Esophagus (tissue), 2 donors: ENCODE measurements around the gene CDAN1. TPM values are rescaled to one million over a fixed set of nuclear protein-coding genes. Genes with fewer than 3 reads are reported as not detected.
A peak's percentile ranks its signal among the peaks of the same experiment; 100 is the strongest.
"Not testable (repeated sequence)": the region's sequence is repeated elsewhere in the genome, so short reads cannot be mapped to it uniquely, and the experiment has no call there.

ENCODE experiments used
- H3K27ac ChIP-seq, 2 donors: one replicate each; pipeline ENCODE4 v1.5.1; 2013; ENCODE audit warnings: low read depth in 2 of 2, mild to moderate bottlenecking in 2 of 2, inconsistent platforms in 1 of 2, low read length in 1 of 2, moderate library complexity in 1 of 2
- H3K27me3 ChIP-seq, 2 donors: one replicate each; pipeline ENCODE4 v1.6.1; 2013; ENCODE audit warnings: low read length in 2 of 2, control low read depth in 1 of 2, mild to moderate bottlenecking in 1 of 2; ENCODE audit not compliant: insufficient read depth in 2 of 2, control insufficient read depth in 1 of 2
- H3K36me3 ChIP-seq, 2 donors: one replicate each; pipeline ENCODE4 v1.6.1; 2013; ENCODE audit warnings: low read length in 1 of 2; ENCODE audit not compliant: control insufficient read depth in 2 of 2, insufficient read depth in 2 of 2
- H3K4me1 ChIP-seq, 2 donors: one replicate each; pipeline ENCODE4 v1.6.1; 2013; ENCODE audit warnings: low read length in 1 of 2; ENCODE audit not compliant: control insufficient read depth in 2 of 2, insufficient read depth in 2 of 2
- H3K4me3 ChIP-seq, 2 donors: one replicate each; pipeline ENCODE4 v1.5.1; 2013; ENCODE audit warnings: low read length in 2 of 2, mild to moderate bottlenecking in 2 of 2, low read depth in 1 of 2, moderate library complexity in 1 of 2
- H3K9me3 ChIP-seq, 2 donors: one replicate each; pipeline ENCODE4 v1.6.1; 2013; ENCODE audit warnings: mild to moderate bottlenecking in 2 of 2, low read depth in 1 of 2, low read length in 1 of 2, moderate library complexity in 1 of 2; ENCODE audit not compliant: control insufficient read depth in 2 of 2, insufficient read depth in 1 of 2
- WGBS, 2 donors: extraction: QIAGEN DNeasy Blood & Tissue Kit; methylation state at CpG; one replicate each; pipeline ENCODE4 v1.1.7; 2013; 5-methylcytosine and 5-hydroxymethylcytosine counted together
- polyA plus RNA-seq, 2 donors: library from polyadenylated mRNA; stranded (reverse); fragments of 200-250 nt; gene quantifications; one replicate each; pipeline ENCODE4 v1.2.3, GENCODE V29; 2013
- donor health status: healthy with polysubstance abuse.
- donor health status: Bipolar disorder and iron deficiency.

The CDAN1 gene, protein sequence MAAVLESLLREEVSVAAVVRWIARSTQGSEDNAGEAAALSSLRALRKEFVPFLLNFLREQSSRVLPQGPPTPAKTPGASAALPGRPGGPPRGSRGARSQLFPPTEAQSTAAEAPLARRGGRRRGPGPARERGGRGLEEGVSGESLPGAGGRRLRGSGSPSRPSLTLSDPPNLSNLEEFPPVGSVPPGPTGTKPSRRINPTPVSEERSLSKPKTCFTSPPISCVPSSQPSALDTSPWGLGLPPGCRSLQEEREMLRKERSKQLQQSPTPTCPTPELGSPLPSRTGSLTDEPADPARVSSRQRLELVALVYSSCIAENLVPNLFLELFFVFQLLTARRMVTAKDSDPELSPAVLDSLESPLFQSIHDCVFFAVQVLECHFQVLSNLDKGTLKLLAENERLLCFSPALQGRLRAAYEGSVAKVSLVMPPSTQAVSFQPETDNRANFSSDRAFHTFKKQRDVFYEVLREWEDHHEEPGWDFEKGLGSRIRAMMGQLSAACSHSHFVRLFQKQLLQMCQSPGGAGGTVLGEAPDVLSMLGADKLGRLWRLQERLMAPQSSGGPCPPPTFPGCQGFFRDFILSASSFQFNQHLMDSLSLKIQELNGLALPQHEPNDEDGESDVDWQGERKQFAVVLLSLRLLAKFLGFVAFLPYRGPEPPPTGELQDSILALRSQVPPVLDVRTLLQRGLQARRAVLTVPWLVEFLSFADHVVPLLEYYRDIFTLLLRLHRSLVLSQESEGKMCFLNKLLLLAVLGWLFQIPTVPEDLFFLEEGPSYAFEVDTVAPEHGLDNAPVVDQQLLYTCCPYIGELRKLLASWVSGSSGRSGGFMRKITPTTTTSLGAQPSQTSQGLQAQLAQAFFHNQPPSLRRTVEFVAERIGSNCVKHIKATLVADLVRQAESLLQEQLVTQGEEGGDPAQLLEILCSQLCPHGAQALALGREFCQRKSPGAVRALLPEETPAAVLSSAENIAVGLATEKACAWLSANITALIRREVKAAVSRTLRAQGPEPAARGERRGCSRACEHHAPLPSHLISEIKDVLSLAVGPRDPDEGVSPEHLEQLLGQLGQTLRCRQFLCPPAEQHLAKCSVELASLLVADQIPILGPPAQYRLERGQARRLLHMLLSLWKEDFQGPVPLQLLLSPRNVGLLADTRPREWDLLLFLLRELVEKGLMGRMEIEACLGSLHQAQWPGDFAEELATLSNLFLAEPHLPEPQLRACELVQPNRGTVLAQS
- polyA plus RNA-seq = 10 to 100 TPM in 1 of 2 donors, 1 to 10 TPM in 1; 5.0 to 10.8 TPM

DNA sequence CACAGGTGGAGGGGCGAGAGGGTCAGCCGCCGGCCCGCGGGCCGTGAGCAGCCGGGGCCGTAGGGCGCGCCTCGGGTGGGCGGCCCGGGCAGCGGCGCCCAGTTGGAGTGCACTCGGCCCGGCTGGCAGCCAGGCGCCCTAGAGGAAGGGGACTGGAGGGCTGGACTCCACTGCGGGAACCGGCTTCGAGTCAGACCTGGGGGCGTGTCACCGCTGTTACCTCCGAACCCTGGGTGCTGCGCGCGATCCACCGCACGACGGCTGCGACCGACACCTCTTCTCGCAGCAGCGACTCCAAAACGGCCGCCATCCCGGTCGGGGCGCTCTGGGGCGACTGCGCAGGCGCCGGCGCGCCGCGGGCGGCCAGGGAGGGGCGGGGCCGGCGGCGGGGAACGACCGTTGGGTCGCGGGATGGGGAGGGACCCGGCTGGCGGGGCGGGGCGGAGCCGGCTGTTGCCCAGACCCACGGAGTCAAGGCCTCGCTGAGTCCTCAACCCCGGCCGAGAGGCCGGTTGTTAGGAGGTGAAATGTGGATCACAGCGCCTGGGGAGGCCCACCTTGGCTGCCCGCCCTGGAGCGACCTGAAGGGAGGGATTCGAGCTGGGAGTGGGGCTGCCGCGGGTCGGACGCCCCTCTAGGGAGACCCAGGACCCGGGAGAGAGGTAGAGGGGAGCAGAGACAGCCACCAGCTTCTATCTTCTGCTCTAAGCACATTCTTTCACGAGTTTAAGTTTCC lies at the start of gene CDAN1:
TSS of gene CDAN1 (minus strand) at position 336 of the 736 bp plus-strand sequence. CDS start at position 310, 26 bp downstream.
- Histone ChIP-seq H3K36me3 (peaks cover 3 to 15% of the 10 kb centered on the region in 2 donors), H3K27me3 (no peaks in the 10 kb centered on the region), H3K4me3 (peak within 1 kb of the TSS; percentile 82), H3K27ac (peak within 1 kb of the TSS; percentile 81 to 95), H3K9me3 (no peaks in the 10 kb centered on the region), H3K4me1 (peaks cover 0 to 5% of the 10 kb centered on the region in 2 donors)
- 0% methylated on average over 62 to 76 of the region's 76 CpGs for WGBS, 2 donors

DNA sequence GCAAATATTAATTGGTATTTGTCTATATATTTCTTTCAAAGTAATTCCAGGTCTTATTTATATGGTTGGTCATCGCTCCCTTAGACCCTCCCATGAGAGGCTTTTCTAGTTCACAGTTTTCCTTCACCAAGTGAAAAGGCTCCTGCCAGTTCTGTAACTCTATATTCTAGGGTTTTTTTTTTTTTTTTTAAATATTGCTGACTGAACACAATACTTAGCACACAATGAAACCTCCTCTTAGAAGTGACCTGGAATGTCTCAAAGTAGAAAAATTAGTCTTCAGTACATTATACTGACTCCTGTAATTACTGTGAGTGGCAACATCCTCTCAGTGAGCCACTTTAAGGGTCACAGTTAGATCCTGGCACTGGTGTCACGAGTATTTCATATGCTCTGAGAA lies 48.6 kb upstream of the CDAN1 start:
- H3K36me3 ChIP-seq = no peaks in the 10 kb centered on the region
- no peaks in the 10 kb centered on the region for H3K27me3 ChIP-seq
- WGBS, 2 donors = 93 to 94% methylated on average over 2 of the region's 2 CpGs
- H3K4me3 ChIP-seq = no peak overlapping the region
- H3K9me3 ChIP-seq = no peaks in the 10 kb centered on the region
- H3K4me1 ChIP-seq = no peaks in the 10 kb centered on the region
- H3K27ac ChIP-seq = no peak overlapping the region

DNA sequence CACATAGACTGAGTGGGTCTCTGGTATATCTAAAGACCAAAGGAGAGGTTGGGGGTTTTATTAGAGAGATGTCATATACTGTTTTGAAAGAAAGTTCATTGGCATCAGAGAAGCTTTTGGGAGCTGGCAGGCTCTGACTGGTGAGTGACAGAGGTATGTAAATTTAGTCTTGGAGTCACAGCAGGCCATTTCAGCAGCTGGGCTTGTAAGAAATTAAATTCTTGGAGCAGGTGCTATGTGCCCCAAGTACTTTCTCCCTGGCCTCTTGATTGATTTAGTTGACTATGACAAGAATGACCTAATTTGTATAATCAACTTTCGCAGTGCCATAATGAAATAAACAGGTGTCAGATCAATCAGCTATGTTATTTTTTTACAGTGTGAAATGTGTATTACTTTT lies 47.8 kb upstream of the CDAN1 start:
- Histone ChIP-seq H3K9me3 (no peaks in the 10 kb centered on the region), H3K36me3 (no peaks in the 10 kb centered on the region), H3K4me3 (no peak overlapping the region), H3K27ac (no peak overlapping the region), H3K4me1 (no peaks in the 10 kb centered on the region), H3K27me3 (no peaks in the 10 kb centered on the region)
- 88 to 95% methylated on average over 1 of the region's 1 CpG for WGBS, 2 donors

- 95 to 96% methylated on average over 4 of the region's 4 CpGs for WGBS, 2 donors
- no peak overlapping the region for H3K27ac ChIP-seq
- no peaks in the 10 kb centered on the region for H3K9me3 ChIP-seq
- no peak overlapping the region for H3K4me3 ChIP-seq
- H3K4me1 ChIP-seq = no peaks in the 10 kb centered on the region
- no peaks in the 10 kb centered on the region for H3K36me3 ChIP-seq
- no peaks in the 10 kb centered on the region for H3K27me3 ChIP-seq
These were observed 45.8 kb upstream of the CDAN1 start for GRCh38 chr15:42782716-42783115.

- 86 to 90% methylated on average over 2 of the region's 2 CpGs for WGBS, 2 donors
- H3K9me3 ChIP-seq = no peaks in the 10 kb centered on the region
- H3K4me3 ChIP-seq = no peak overlapping the region
- no peaks in the 10 kb centered on the region for H3K4me1 ChIP-seq
- H3K27me3 ChIP-seq = no peaks in the 10 kb centered on the region
- H3K27ac ChIP-seq = no peak overlapping the region
- peaks cover 2 to 8% of the 10 kb centered on the region in 2 donors for H3K36me3 ChIP-seq
These were observed 38.5 kb upstream of the CDAN1 start for GRCh38 chr15:42775416-42775815.

DNA sequence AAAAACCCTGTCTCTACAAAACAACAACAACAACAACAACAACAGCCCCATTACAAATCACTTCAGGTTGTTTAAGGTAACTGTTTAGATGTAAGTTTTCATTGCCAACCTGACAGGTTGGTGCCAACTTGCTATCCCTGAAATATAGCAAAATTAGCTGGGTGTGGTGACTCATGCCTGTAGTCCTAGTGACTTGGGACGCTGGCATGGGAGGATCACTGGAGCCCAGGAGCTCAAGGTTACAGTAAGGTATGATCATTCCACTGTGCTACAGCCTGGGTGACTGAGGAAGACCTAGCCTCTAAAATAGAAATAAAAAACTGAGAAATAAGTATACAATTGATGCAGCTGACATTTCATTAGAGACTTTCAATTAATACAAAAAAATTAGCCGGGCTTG lies 36.0 kb upstream of the CDAN1 start:
- no peaks in the 10 kb centered on the region for H3K9me3 ChIP-seq
- WGBS, 2 donors = 91 to 92% methylated on average over 2 of the region's 2 CpGs
- no peak overlapping the region for H3K4me3 ChIP-seq
- no peaks in the 10 kb centered on the region for H3K4me1 ChIP-seq
- no peak overlapping the region for H3K27ac ChIP-seq
- peaks cover 2 to 8% of the 10 kb centered on the region in 2 donors for H3K36me3 ChIP-seq
- H3K27me3 ChIP-seq = no peaks in the 10 kb centered on the region

DNA sequence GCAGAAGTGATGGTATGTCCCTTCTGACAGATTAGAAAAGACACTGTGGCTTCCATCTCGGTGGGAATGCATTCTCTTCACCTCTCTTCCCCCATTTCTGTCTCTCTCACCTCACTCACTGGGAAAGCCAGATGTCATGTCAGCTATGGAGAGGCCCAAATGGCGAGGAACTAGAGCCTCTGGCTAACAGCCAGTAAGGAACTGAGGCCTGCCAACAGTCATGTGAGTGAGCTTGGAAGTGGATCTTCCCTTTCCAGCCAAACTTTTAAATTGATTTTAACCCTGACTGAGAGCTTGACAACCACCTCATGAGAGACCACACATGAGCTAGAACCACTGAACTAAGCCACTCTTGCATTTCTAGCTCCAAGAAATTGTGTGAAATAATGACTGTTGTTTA lies 35.2 kb upstream of the CDAN1 start:
- H3K9me3 ChIP-seq = no peaks in the 10 kb centered on the region
- no peaks in the 10 kb centered on the region for H3K27me3 ChIP-seq
- no peak overlapping the region for H3K27ac ChIP-seq
- 43 to 47% methylated on average over 2 of the region's 2 CpGs for WGBS, 2 donors
- no peaks in the 10 kb centered on the region for H3K4me1 ChIP-seq
- H3K36me3 ChIP-seq = peaks cover 2 to 8% of the 10 kb centered on the region in 2 donors
- no peak overlapping the region for H3K4me3 ChIP-seq

DNA sequence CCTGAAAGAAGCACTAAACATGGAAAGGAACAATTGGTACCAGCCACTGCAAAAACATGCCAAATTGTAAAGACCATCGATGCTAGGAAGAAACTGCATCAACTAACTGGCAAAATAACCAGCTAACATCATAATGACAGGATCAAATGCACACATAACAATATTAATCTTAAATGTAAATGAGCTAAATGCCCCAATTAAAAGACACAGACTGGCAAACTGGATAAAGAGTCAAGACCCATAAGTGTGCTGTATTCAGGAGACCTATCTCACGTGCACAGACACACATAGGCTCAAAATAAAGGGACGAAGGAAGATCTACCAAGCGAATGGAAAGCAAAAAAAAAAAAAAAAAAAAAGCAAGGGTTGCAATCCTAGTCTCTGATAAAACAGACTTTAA lies 29.2 kb upstream of the CDAN1 start:
- not testable (repeated sequence) for H3K4me3 ChIP-seq, H3K27ac ChIP-seq, H3K4me1 ChIP-seq, H3K36me3 ChIP-seq, H3K9me3 ChIP-seq, H3K27me3 ChIP-seq
- WGBS, 2 donors = 97 to 98% methylated on average over 4 of the region's 4 CpGs
